OCI-LY1 (cell line): ENCODE measurements around the gene ST7.

Source experiments
- H2AFZ ChIP-seq: fragments of 200-600 bp; sonication (generic), shearing (Covaris generic); 2 replicates; pipeline ENCODE4 v1.6.0; 2014; ENCODE audit warnings: antibody characterized with exemption, mild to moderate bottlenecking, low read length
- H3F3A ChIP-seq: fragments of 200-600 bp; sonication (generic), shearing (Covaris generic); 2 replicates; pipeline ENCODE4 v1.6.0; 2014; ENCODE audit warnings: mild to moderate bottlenecking, antibody characterized with exemption, low read length, moderate library complexity; ENCODE audit not compliant: insufficient read depth
- H3K27ac ChIP-seq: fragments of 200-600 bp; sonication (generic); 2 replicates; pipeline ENCODE4 v1.5.1; 2014; ENCODE audit warnings: low read length, mixed run types, mild to moderate bottlenecking, low read depth; ENCODE audit not compliant: poor library complexity, severe bottlenecking
- H3K27me3 ChIP-seq: fragments of 200-600 bp; sonication (generic); 2 replicates; pipeline ENCODE4 v1.6.0; 2014; ENCODE audit warnings: antibody characterized with exemption, mild to moderate bottlenecking, low read length, moderate library complexity; ENCODE audit not compliant: insufficient read depth
- H3K36me3 ChIP-seq: fragments of 200-600 bp; sonication (generic); 2 replicates; pipeline ENCODE4 v1.6.1; 2014; ENCODE audit warnings: mild to moderate bottlenecking, antibody characterized with exemption, low read length, moderate library complexity, mixed read lengths; ENCODE audit not compliant: insufficient read depth
- H3K4me1 ChIP-seq: fragments of 200-600 bp; sonication (generic); 2 replicates; pipeline ENCODE4 v1.5.1; 2014; ENCODE audit warnings: mild to moderate bottlenecking, low read length, moderate library complexity; ENCODE audit not compliant: insufficient read depth, severe bottlenecking
- H3K4me2 ChIP-seq: fragments of 200-600 bp; sonication (generic), shearing (Covaris generic); 2 replicates; pipeline ENCODE4 v1.6.1; 2014; ENCODE audit warnings: low read length
- H3K4me3 ChIP-seq: fragments of 200-600 bp; sonication (generic); 2 replicates; pipeline ENCODE4 v1.5.1; 2014; ENCODE audit warnings: low read length, low read depth, mild to moderate bottlenecking, mixed read lengths; ENCODE audit not compliant: poor library complexity, severe bottlenecking
- H3K79me2 ChIP-seq: fragments of 200-600 bp; shearing (Covaris generic); 2 replicates; pipeline ENCODE4 v1.6.1; 2016; ENCODE audit warnings: mixed run types, low read length, mixed read lengths; ENCODE audit not compliant: insufficient read depth
- H3K9ac ChIP-seq: fragments of 200-600 bp; sonication (generic), shearing (Covaris generic); 2 replicates; pipeline ENCODE4 v1.6.1; 2014; ENCODE audit warnings: mild to moderate bottlenecking, low read length, mixed read lengths
- H3K9me2 ChIP-seq: fragments of 200-600 bp; sonication (generic), shearing (Covaris generic); 2 replicates; pipeline ENCODE4 v1.6.1; 2014; ENCODE audit warnings: low read depth, mild to moderate bottlenecking, low read length, mixed read lengths
- H3K9me3 ChIP-seq: fragments of 200-600 bp; shearing (Covaris generic); 2 replicates; pipeline ENCODE4 v1.6.1; 2014; ENCODE audit warnings: low read length, mixed read lengths
- H4K20me1 ChIP-seq: fragments of 200-600 bp; sonication (generic), shearing (Covaris generic); 2 replicates; pipeline ENCODE4 v1.6.0; 2016; ENCODE audit warnings: mild to moderate bottlenecking, low read length; ENCODE audit not compliant: insufficient read depth
- CTCF ChIP-seq: fragments of 200-600 bp; sonication (generic), shearing (Covaris generic); IDR thresholded peaks from 2 replicates; pipeline ENCODE4 v1.5.1; 2017; ENCODE audit warnings: mild to moderate bottlenecking, antibody characterized with exemption, low read length, moderate library complexity, mixed read lengths
- EZH2 ChIP-seq: fragments of 200-600 bp; sonication (generic), shearing (Covaris generic); IDR thresholded peaks from 2 replicates; pipeline ENCODE4 v1.8.0; 2017; ENCODE audit warnings: borderline replicate concordance, mixed run types, mild to moderate bottlenecking, antibody characterized with exemption, low read length, moderate library complexity, mixed read lengths

The ST7 gene

GRCh38 chr7:116953372-116953905, at the start of gene ST7:
Gene ST7, plus strand, starts transcription at chr7:116953501. Its CDS starts 40 bp downstream, at chr7:116953541.
- no peaks in the 10 kb centered on the region for H3K36me3 ChIP-seq

GRCh38 chr7:116906391-116906790, 46.9 kb upstream of the ST7 start:
- no peak overlapping the region for H2AFZ ChIP-seq
- H3F3A ChIP-seq = no peaks in the 10 kb centered on the region
- H3K79me2 ChIP-seq = no peaks in the 10 kb centered on the region
- no peak overlapping the region for H3K4me3 ChIP-seq
- TF ChIP-seq EZH2 = no peak
- no peak for TF ChIP-seq CTCF
- no peaks in the 10 kb centered on the region for H3K4me1 ChIP-seq
- H3K9me3 ChIP-seq = no peaks in the 10 kb centered on the region
- H3K27ac ChIP-seq = no peak overlapping the region
- no peaks in the 10 kb centered on the region for H3K9me2 ChIP-seq
- H3K4me2 ChIP-seq = no peak overlapping the region
- H3K27me3 ChIP-seq = no peaks in the 10 kb centered on the region
- no peaks in the 10 kb centered on the region for H4K20me1 ChIP-seq
- H3K9ac ChIP-seq = no peak overlapping the region
- H3K36me3 ChIP-seq = peaks cover 84% of the 10 kb centered on the region

More at GRCh38 chr7:116953372-116953905, at the start of gene ST7:
- no peak for TF ChIP-seq CTCF
- no peak for TF ChIP-seq EZH2
- no peaks in the 10 kb centered on the region for H3K9me2 ChIP-seq
- no peak within 1 kb of the TSS for H3K27ac ChIP-seq
- peak within 1 kb of the TSS; percentile 83 for H3K4me2 ChIP-seq
- H3K4me3 ChIP-seq = peak within 1 kb of the TSS; percentile 70
- H3K79me2 ChIP-seq = no peaks in the 10 kb centered on the region
- peak within 1 kb of the TSS; percentile 80 for H3K9ac ChIP-seq
- no peaks in the 10 kb centered on the region for H3K27me3 ChIP-seq
- no peaks in the 10 kb centered on the region for H4K20me1 ChIP-seq
- H3F3A ChIP-seq = no peaks in the 10 kb centered on the region
- H2AFZ ChIP-seq = peak within 1 kb of the TSS; percentile 42; the same call in 1 of the 2 replicates
- no peaks in the 10 kb centered on the region for H3K9me3 ChIP-seq
- peaks cover 16% of the 10 kb centered on the region for H3K4me1 ChIP-seq

- H3K79me2 ChIP-seq = no peaks in the 10 kb centered on the region
- H3K9me3 ChIP-seq = no peaks in the 10 kb centered on the region
- H3K4me2 ChIP-seq = no peak overlapping the region
- H2AFZ ChIP-seq = no peak overlapping the region
- TF ChIP-seq EZH2 = no peak
- no peak for TF ChIP-seq CTCF
- H3K36me3 ChIP-seq = peaks cover 94% of the 10 kb centered on the region
- no peaks in the 10 kb centered on the region for H3K4me1 ChIP-seq
- no peaks in the 10 kb centered on the region for H3F3A ChIP-seq
- H3K4me3 ChIP-seq = no peak overlapping the region
- H3K9me2 ChIP-seq = no peaks in the 10 kb centered on the region
- H3K9ac ChIP-seq = no peak overlapping the region
- H3K27ac ChIP-seq = no peak overlapping the region
- no peaks in the 10 kb centered on the region for H4K20me1 ChIP-seq
- H3K27me3 ChIP-seq = no peaks in the 10 kb centered on the region
Measured at GRCh38 chr7:116910383-116910782, 42.9 kb upstream of the ST7 start.
